OCI-M2 (cell line): ENCODE data around the gene LMNA.

ENCODE experiments used
- DNase-seq: peaks from one replicate; lab custom pipeline; 2025; ENCODE audit not compliant: unreplicated experiment; lab: John Stamatoyannopoulos, UW

Gene LMNA

GRCh38 chr1:156138458-156138867 lies 24.0 kb downstream of the LMNA start:
- DNase-seq: no peak

- DNase-seq: no peak
Measured at GRCh38 chr1:156140879-156141707, 26.6 kb downstream of the LMNA start.

GRCh38 chr1:156143765-156144489 lies 29.4 kb downstream of the LMNA start:
- DNase-seq: no peak

DNA sequence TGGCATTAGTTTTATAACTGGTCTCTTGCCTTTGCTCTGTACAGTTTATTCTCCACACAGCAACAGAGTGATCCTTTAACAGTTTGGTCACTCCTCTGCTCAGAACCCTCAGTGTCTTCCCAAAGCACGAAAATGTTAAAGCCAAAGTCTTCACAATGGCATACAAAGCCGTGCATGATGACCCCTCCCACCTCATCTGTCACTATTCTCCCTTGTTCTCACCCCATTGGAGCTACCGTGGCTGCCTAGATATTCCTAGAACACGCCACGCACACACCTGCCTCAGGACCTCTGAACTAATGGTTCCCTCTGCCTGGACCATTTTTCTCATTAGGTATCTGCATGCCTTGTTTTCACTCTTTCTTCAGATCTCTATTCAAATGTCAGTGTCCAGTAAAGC lies 30.2 kb downstream of the LMNA start:
- DNase-seq: no peak

- DNase-seq: no peak
Measured at GRCh38 chr1:156145650-156146019, 31.1 kb downstream of the LMNA start.

DNA sequence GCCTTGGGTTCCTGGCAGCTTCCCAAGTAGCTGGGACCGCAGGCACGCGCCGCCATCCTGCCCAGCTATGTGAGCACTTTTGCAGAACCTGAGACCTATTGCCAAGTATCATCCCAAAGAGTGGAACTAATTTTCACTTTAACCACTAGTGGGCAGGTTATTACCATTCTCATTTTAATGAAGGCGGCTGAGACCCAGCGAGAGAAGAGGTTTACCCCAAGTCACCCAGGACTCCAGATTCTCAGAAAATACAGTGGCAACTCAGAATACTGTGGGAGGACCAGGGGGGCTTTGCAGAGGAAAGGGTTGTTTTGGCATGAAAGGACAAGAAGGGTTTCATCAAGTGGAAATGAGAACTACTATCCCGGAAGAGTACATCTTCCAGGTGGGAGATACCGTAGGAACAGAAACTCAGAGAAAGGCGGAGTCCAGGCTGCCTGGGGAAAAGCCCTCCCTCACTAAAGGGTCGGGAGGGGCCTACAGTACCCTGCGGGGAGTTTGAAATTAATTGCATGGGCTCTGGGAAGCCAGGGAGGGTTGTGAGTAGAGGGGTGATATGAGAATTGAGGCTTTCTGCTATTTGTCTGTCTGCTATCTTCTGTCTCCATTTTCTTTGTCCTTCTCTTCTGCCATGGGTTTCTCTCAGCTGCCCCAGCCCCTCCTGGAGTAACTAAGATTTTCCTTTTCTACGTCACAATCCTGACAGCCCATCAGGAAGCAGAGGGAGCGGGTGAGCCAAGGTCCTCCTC lies 31.7 kb downstream of the LMNA start:
- no peak for DNase-seq

GRCh38 chr1:156146769-156147405 lies 32.4 kb downstream of the LMNA start:
- DNase-seq: no peak

- no peak for DNase-seq
Measured at GRCh38 chr1:156148216-156148615, 33.7 kb downstream of the LMNA start.

GRCh38 chr1:156149374-156150332 lies 35.1 kb downstream of the LMNA start:
- DNase-seq: no peak

DNA sequence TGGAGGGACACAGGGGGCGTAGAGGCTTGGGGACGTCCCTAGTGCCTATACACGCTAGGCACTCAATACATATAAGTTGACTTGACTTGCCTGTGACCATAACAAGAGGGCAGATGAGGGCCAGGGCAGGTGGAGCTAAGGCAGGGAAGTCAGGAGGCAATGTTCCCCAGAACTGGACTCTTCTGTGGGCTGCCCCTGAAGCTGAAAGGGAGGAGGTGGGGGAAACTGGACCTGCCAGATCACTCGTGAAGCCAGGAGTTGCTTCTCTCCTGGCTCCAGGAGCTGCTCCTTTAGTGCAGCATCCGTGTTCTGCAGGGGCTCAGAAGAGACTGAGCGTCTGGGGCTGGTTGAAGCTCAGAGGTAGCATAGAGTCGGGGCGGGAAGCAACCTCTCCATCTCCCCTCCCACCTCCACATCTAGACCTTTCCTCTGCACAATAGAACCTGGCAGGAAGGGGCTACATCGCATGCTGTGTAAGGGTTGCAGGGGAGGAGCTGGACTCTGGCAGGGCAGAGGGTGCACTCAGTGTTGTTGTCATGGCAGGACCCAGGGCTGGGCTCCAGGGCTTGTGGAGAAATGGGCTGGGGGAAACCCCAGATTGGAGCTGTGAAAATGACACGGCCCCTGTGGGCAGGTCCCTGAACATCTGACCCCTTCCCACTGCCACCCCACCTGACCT lies 36.0 kb downstream of the LMNA start:
- no peak for DNase-seq

DNA sequence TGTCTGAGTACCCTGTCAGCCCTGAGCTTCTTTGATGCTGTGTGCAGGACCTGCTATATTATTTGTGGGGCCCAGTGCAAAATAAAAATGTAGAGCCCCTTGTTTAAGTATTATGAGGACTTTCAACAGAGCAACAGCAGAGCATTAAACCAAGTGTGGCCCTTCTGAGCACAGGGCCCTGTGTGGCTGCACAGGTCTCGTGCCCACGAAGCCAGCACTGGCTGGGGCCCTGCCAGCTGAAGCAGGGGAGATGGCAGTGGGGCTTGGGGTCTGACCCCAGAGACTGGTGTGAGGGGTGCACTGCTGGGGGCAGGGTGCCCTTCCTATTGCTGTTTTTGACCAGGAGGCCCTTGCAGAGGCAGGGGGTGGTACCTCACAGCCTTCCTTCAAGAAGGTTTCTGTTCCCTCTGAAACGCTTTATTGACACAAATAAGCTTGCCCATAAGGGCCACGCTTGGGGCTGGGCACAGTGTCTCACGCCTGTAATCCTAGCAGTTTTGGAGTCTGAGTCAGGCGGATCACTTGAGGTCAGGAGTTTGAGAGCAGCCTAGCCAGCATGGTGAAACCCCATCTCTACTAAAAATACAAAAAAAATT lies 36.7 kb downstream of the LMNA start:
- DNase-seq: no peak

- no peak for DNase-seq
Measured at GRCh38 chr1:156152628-156153027, 38.1 kb downstream of the LMNA start.

- no peak for DNase-seq
Measured at GRCh38 chr1:156153362-156153761, 38.9 kb downstream of the LMNA start, which contains the start of gene SEMA4A. Gene SEMA4A (plus strand): TSS chr1:156153585. CDS start chr1:156154579, 994 bp downstream.

GRCh38 chr1:156154317-156154749 lies 39.8 kb downstream of the LMNA start:
- DNase-seq: no peak

DNA sequence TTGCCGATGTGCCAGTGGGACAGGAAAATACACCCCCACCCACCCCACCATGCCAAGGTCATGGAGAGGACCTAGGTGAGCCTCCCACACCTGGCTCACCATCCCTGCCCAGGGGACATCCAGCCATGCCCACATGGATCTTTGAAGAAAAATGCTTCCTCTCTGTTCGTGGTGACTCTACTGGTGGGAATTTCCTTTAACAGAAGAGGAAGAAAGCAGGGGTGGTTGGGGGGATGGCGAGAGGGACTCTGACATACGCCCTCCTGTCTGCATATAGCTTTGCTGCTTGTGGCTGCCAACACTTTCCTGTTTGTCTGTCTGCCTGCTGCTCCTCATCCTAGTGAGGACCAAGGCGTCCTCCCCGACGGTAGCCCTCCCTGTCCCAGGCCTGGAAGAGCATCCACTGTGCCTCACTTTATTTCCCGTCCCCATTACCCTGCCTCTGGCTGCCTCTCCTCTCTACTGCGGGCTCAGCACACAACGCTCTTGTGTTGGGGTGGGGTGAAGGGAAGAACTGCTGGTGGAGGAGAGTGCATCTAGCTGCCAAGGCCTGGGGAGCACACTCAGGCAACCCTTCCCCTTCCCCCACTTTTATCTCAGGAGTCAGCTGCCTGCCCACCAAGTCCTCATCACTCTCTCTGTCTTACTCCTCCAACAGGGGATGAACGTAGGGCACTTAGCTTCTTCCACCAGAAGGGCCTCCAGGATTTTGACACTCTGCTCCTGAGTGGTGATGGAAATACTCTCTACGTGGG lies 41.4 kb downstream of the LMNA start:
- no peak for DNase-seq

- DNase-seq: no peak
Measured at GRCh38 chr1:156157506-156157905, 43.0 kb downstream of the LMNA start.

- no peak for DNase-seq
Measured at GRCh38 chr1:156157966-156158365, 43.5 kb downstream of the LMNA start.

GRCh38 chr1:156160000-156160742 lies 45.7 kb downstream of the LMNA start:
- DNase-seq: no peak
